Activated naive CD4-positive, alpha-beta T cell (primary cell): ENCODE results near the gene ATP2C2.
"Not testable (repeated sequence)": the region's sequence is repeated elsewhere in the genome, so short reads cannot be mapped to it uniquely, and the experiment has no call there.

Experiments
- DNase-seq, 4 experiments: peaks; one replicate each; lab custom pipeline; 2025; lab: John Stamatoyannopoulos, UW

ATP2C2 gene

GRCh38 chr16:84368308-84368996 is at the start of gene ATP2C2:
Gene ATP2C2, plus strand, starts transcription at chr16:84368538. Its CDS starts 78 bp downstream, at chr16:84368616.
- no peak for DNase-seq

- no peak for DNase-seq
Measured at GRCh38 chr16:84319146-84319760, 49.1 kb upstream of the ATP2C2 start.

GRCh38 chr16:84320511-84320910 is 47.8 kb upstream of the ATP2C2 start:
- no peak for DNase-seq

GRCh38 chr16:84321932-84322331 is 46.4 kb upstream of the ATP2C2 start:
- no peak for DNase-seq

- no peak for DNase-seq
Measured at GRCh38 chr16:84322749-84323148, 45.6 kb upstream of the ATP2C2 start.

GRCh38 chr16:84323606-84324005 is 44.7 kb upstream of the ATP2C2 start:
- no peak for DNase-seq

- DNase-seq = no peak
Measured at GRCh38 chr16:84324434-84325262, 43.7 kb upstream of the ATP2C2 start.

GRCh38 chr16:84326545-84326944 is 41.8 kb upstream of the ATP2C2 start:
- no peak for DNase-seq

- DNase-seq = no peak
Measured at GRCh38 chr16:84327926-84328505, 40.3 kb upstream of the ATP2C2 start.

- DNase-seq = no peak
Measured at GRCh38 chr16:84329016-84329415, 39.3 kb upstream of the ATP2C2 start.

GRCh38 chr16:84329843-84330684 is 38.3 kb upstream of the ATP2C2 start:
- no peak for DNase-seq

GRCh38 chr16:84330685-84331050 is 37.7 kb upstream of the ATP2C2 start:
- DNase-seq = no peak

GRCh38 chr16:84331998-84332780 is 36.1 kb upstream of the ATP2C2 start:
- DNase-seq = no peak

GRCh38 chr16:84332975-84333684 is 35.2 kb upstream of the ATP2C2 start:
- DNase-seq = no peak

- no peak for DNase-seq
Measured at GRCh38 chr16:84334058-84334457, 34.3 kb upstream of the ATP2C2 start.

GRCh38 chr16:84334482-84334881 is 33.9 kb upstream of the ATP2C2 start:
- no peak for DNase-seq

- DNase-seq = not testable (repeated sequence)
Measured at GRCh38 chr16:84337236-84337635, 31.1 kb upstream of the ATP2C2 start.

GRCh38 chr16:84339311-84339710 is 29.0 kb upstream of the ATP2C2 start:
- no peak for DNase-seq

GRCh38 chr16:84339766-84340165 is 28.6 kb upstream of the ATP2C2 start:
- no peak for DNase-seq

GRCh38 chr16:84340325-84341040 is 27.9 kb upstream of the ATP2C2 start:
- DNase-seq = no peak
